Ishikawa (cell line): ENCODE measurements around the gene ZKSCAN3.

Source experiments
- CREB1 ChIP-seq: IDR thresholded peaks from 2 replicates; pipeline ENCODE4 v1.6.1; 2012; ENCODE audit warnings: low read depth
- EP300 ChIP-seq: IDR thresholded peaks from 2 replicates; pipeline ENCODE4 v1.6.1; 2012; ENCODE audit warnings: borderline replicate concordance
- TCF12 ChIP-seq: IDR thresholded peaks from 2 replicates; pipeline ENCODE4 v1.6.1; 2012; ENCODE audit warnings: low read depth

GRCh38 chr6:28378644-28379043 lies 28.9 kb downstream of the ZKSCAN3 start:
- TF ChIP-seq TCF12, result no peak
- TF ChIP-seq EP300, result no peak
- TF ChIP-seq CREB1, result no peak
